GM19035 (cell line): ENCODE results near the gene TBXAS1.

Experiments used
- ATAC-seq: cut with Tn5 transposase; IDR thresholded peaks from one replicate; pipeline ENCODE4 v1.9.1; 2021; ENCODE audit not compliant: unreplicated experiment

The TBXAS1 gene

DNA sequence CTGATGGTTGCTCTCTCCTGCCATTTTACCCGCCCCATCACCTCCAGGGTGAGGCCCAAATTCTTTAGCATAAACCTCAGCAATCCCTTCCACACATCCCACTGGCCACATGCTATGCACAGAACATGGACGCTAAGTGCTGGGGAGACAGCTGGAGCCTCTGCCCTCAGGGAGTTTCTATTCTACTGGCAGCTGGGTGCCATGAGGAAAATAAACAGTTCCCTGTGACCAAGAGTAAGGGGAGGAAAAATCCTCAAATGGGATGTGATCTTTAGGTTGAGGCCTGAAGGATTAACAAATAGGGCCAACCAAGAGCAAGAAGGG lies 232.5 kb downstream of the TBXAS1 start:
- ATAC-seq, result no peak

DNA sequence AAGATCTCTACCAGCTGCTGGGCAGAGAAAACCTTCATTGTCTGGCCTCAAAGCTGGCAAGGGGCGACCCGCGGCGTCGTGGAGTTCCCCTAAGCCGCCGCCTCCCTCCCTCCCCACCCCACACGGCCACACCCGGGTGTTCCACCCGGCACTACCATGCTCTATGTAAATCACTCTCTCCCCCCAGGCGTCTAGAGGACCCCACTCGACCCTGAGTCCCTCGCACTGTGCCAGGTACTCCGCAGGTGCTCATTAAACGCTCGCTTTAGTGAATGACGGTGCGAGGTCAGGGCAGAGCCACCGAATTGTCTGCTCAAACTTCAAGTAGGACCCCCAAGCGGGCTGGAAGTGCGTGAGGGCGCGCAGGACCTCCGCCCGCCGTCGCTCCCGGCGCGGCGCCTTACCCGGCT lies 233.1 kb downstream of the TBXAS1 start:
- ATAC-seq, result peak; percentile 15

DNA sequence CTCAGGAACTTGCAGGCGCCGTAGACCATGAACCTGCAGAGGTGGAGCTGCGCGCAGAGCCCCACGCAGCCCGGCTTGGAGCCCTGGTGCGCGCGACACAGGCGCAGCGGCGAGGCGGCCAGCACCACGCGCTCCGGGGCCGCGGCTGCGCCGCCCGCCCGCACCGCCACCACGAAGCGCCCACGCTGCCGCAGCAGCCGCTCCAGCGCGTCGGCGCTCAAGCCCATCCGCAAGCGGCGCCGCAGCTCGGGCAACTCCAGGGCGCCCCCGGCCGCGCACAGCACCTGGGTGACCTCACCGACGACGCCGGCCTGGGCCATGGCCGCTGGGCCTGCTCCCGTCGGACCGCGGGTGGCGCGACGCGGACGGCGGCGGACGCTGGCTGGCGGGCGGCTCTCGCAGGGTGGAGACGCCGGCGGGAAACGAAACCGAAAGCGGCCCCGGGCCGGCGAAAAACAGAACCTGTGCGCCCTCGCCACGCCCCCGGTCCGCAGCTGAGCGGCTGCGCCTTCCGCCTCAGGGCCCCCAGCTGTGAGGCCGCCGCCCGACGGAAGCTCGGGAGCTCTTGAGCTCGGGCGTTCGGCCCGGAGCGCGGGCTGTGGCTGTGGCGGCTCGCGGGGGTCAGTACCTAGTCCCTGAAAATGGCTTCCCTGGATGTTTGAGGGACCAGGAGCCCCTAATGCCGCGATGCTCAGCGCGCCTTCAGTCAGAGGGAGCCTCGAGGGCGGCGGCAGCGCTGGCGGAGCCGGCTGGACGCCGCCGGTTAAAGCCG lies 233.7 kb downstream of the TBXAS1 start, which contains the start of gene PARP12:
Gene PARP12, minus strand, starts transcription at position 424 of the 772 bp plus-strand sequence. Its CDS starts 104 bp downstream, at position 320.
- ATAC-seq, result peak; percentile 96

- ATAC-seq, result no peak
Observed at GRCh38 chr7:140067052-140067451, 238.0 kb downstream of the TBXAS1 start.

- ATAC-seq, result no peak
Observed at GRCh38 chr7:140068033-140068432, 239.0 kb downstream of the TBXAS1 start.

GRCh38 chr7:140069298-140069949 lies 240.4 kb downstream of the TBXAS1 start:
- no peak for ATAC-seq
